IMR-90 (cell line): ENCODE data around the gene COPB1. TPM values are rescaled to one million over a fixed set of nuclear protein-coding genes. Genes with fewer than 3 reads are reported as not detected.

Experiments used
- ATAC-seq: fragments of 200-7000 bp; cut with Tn5 transposase; 2 replicates; pipeline ENCODE4 v1.9.1; 2020; ENCODE audit warnings: low read depth, mild to moderate bottlenecking, moderate library complexity
- BruUV-seq: library from RNA; stranded (reverse); fragments of 400-500 nt; replicated peaks from 2 replicates; lab custom pipeline; 2021; lab: Mats Ljungman, UMichigan
- CTCF ChIA-PET: fragments of 300-600 bp; formaldehyde crosslinking; extraction: SDS; loops from one replicate; lab custom pipeline; 2021; ENCODE audit warnings: antibody characterized with exemption; lab: Yijun Ruan, JAX
- POLR2A ChIA-PET: fragments of 300-600 bp; sonication (Branson Sonifier 250); formaldehyde crosslinking; loops from one replicate; lab custom pipeline; 2022; ENCODE audit warnings: antibody characterized with exemption; ENCODE audit not compliant: unreplicated experiment; lab: Charles Lee
- DNase-seq: peaks from one replicate; pipeline ENCODE4 v3.0.0; 2013
- H2AFZ ChIP-seq: replicated peaks from 2 replicates; pipeline ENCODE3; 2013; ENCODE audit warnings: low read length, mild to moderate bottlenecking; ENCODE audit not compliant: poor library complexity
- H2AK5ac ChIP-seq: 2 replicates; pipeline ENCODE4 v1.6.1; 2013; ENCODE audit warnings: low read depth, low read length, inconsistent platforms
- H2AK9ac ChIP-seq: replicated peaks from 2 replicates; pipeline ENCODE3; 2013; ENCODE audit warnings: mild to moderate bottlenecking, low read depth, low read length, moderate library complexity; ENCODE audit not compliant: poor library complexity
- H2BK120ac ChIP-seq: 2 replicates; pipeline ENCODE4 v1.6.1; 2013; ENCODE audit warnings: low read depth, low read length, inconsistent platforms
- H2BK15ac ChIP-seq: 3 replicates; pipeline ENCODE4 v1.6.1; 2013; ENCODE audit warnings: low read depth, low read length, inconsistent platforms
- H2BK20ac ChIP-seq: 2 replicates; pipeline ENCODE4 v1.6.1; 2013; ENCODE audit warnings: low read depth, mild to moderate bottlenecking, inconsistent platforms, low read length, moderate library complexity
- H2BK5ac ChIP-seq: 2 replicates; pipeline ENCODE4 v1.6.1; 2013; ENCODE audit warnings: mild to moderate bottlenecking, low read depth, low read length, inconsistent platforms; ENCODE audit not compliant: poor library complexity, severe bottlenecking
- H3K14ac ChIP-seq: replicated peaks from 2 replicates; pipeline ENCODE4 v1.6.1; 2013; ENCODE audit warnings: low read depth, low read length, inconsistent platforms
- H3K18ac ChIP-seq: 2 replicates; pipeline ENCODE4 v1.6.1; 2013; ENCODE audit warnings: low read depth, low read length, control low read depth
- H3K23ac ChIP-seq: 2 replicates; pipeline ENCODE4 v1.6.1; 2013; ENCODE audit warnings: low read depth, low read length, inconsistent platforms
- H3K27ac ChIP-seq: 2 replicates; pipeline ENCODE4 v1.5.1; 2013; ENCODE audit warnings: mild to moderate bottlenecking, control low read depth, low read length; ENCODE audit not compliant: insufficient read depth
- H3K27me3 ChIP-seq: 2 replicates; pipeline ENCODE4 v1.6.1; 2013; ENCODE audit warnings: low read length; ENCODE audit not compliant: control insufficient read depth, insufficient read depth
- H3K36me3 ChIP-seq: 2 replicates; pipeline ENCODE4 v1.6.1; 2013; ENCODE audit warnings: low read length, mixed read lengths; ENCODE audit not compliant: control insufficient read depth, insufficient read depth
- H3K4ac ChIP-seq: 2 replicates; pipeline ENCODE4 v1.6.1; 2013; ENCODE audit warnings: low read depth, low read length, inconsistent platforms
- H3K4me1 ChIP-seq: 2 replicates; pipeline ENCODE4 v1.6.1; 2013; ENCODE audit warnings: low read length, mixed read lengths; ENCODE audit not compliant: control insufficient read depth, insufficient read depth
- H3K4me2 ChIP-seq: 2 replicates; pipeline ENCODE4 v1.6.1; 2013; ENCODE audit warnings: low read depth, mild to moderate bottlenecking, control low read depth, low read length, moderate library complexity
- H3K4me3 ChIP-seq: 2 replicates; pipeline ENCODE4 v1.5.1; 2013; ENCODE audit warnings: low read depth, mild to moderate bottlenecking, control low read depth, low read length, moderate library complexity; ENCODE audit not compliant: insufficient read depth
- H3K56ac ChIP-seq: 2 replicates; pipeline ENCODE4 v1.6.1; 2013; ENCODE audit warnings: low read length, inconsistent platforms; ENCODE audit not compliant: insufficient read depth; ENCODE audit errors: extremely low read depth
- H3K79me1 ChIP-seq, 2 experiments: 2 replicates each; pipeline ENCODE4 v1.6.1; 2013; ENCODE audit warnings: low read length in 2 of 2, inconsistent platforms in 1 of 2, low read depth in 1 of 2
- H3K9ac ChIP-seq: 2 replicates; pipeline ENCODE4 v1.6.1; 2013; ENCODE audit warnings: low read depth, low read length, control low read depth
- H3K9me1 ChIP-seq: 2 replicates; pipeline ENCODE4 v1.6.1; 2013; ENCODE audit warnings: low read length, inconsistent platforms; ENCODE audit not compliant: insufficient read depth
- H3K9me3 ChIP-seq: 2 replicates; pipeline ENCODE4 v1.6.1; 2013; ENCODE audit warnings: low read length; ENCODE audit not compliant: control insufficient read depth, insufficient read depth
- H4K20me1 ChIP-seq: 2 replicates; pipeline ENCODE4 v1.6.1; 2013; ENCODE audit warnings: low read length, inconsistent platforms; ENCODE audit not compliant: insufficient read depth
- H4K5ac ChIP-seq: 2 replicates; pipeline ENCODE4 v1.6.1; 2013; ENCODE audit warnings: mild to moderate bottlenecking, low read depth, low read length, control low read depth
- H4K8ac ChIP-seq, 2 experiments: 2 replicates each; pipeline ENCODE4 v1.6.1; 2013; ENCODE audit warnings: low read depth in 2 of 2, low read length in 2 of 2, control low read depth in 1 of 2, inconsistent platforms in 1 of 2
- H4K91ac ChIP-seq: 2 replicates; pipeline ENCODE4 v1.6.1; 2013; ENCODE audit warnings: low read depth, low read length, inconsistent platforms; ENCODE audit not compliant: insufficient read depth
- BHLHE40 ChIP-seq: fragments of 150-350 bp; IDR thresholded peaks from 2 replicates; pipeline ENCODE4 v1.6.1; 2016; ENCODE audit warnings: mild to moderate bottlenecking, low read depth, low read length
- CEBPB ChIP-seq: IDR thresholded peaks from 2 replicates; pipeline ENCODE4 v1.6.1; 2012; ENCODE audit warnings: low read depth, low read length, improper control_type of control experiment
- CHD1 ChIP-seq: IDR thresholded peaks from 2 replicates; pipeline ENCODE4 v1.6.1; 2012; ENCODE audit warnings: low read depth, low read length, improper control_type of control experiment
- MAFK ChIP-seq: IDR thresholded peaks from 2 replicates; pipeline ENCODE4 v1.6.1; 2012; ENCODE audit warnings: low read depth, low read length, improper control_type of control experiment
- MAZ ChIP-seq: IDR thresholded peaks from 2 replicates; pipeline ENCODE4 v1.6.1; 2012; ENCODE audit warnings: low read depth, mild to moderate bottlenecking, low read length, improper control_type of control experiment, moderate library complexity, borderline replicate concordance
- MXI1 ChIP-seq: IDR thresholded peaks from 2 replicates; pipeline ENCODE4 v1.6.1; 2012; ENCODE audit warnings: low read depth, mild to moderate bottlenecking, low read length, moderate library complexity, borderline replicate concordance
- POLR2A ChIP-seq: IDR thresholded peaks from 2 replicates; pipeline ENCODE4 v1.6.1; 2012; ENCODE audit warnings: mild to moderate bottlenecking, low read depth, low read length
- RAD21 ChIP-seq: IDR thresholded peaks from 2 replicates; pipeline ENCODE4 v1.6.1; 2012; ENCODE audit warnings: low read length, improper control_type of control experiment
- RCOR1 ChIP-seq: IDR thresholded peaks from 2 replicates; pipeline ENCODE4 v1.6.1; 2012; ENCODE audit warnings: mild to moderate bottlenecking, low read length, improper control_type of control experiment; ENCODE audit not compliant: insufficient replicate concordance
- RFX5 ChIP-seq: IDR thresholded peaks from 2 replicates; pipeline ENCODE4 v1.8.0; 2012; ENCODE audit warnings: low read depth, mild to moderate bottlenecking, low read length, moderate library complexity
- SMC3 ChIP-seq: fragments of 150-350 bp; IDR thresholded peaks from 2 replicates; pipeline ENCODE4 v1.6.1; 2016; ENCODE audit warnings: low read depth, mild to moderate bottlenecking, antibody characterized with exemption, low read length, moderate library complexity
- WGBS, 2 experiments: methylation state at CpG; one replicate each; pipeline versions ENCODE4 v1.1.5 to v1.1.7; 2013; ENCODE audit warnings: missing lambda C conversion rate in 2 of 2; ENCODE audit not compliant: insufficient read length in 1 of 2; ENCODE audit errors: extremely low coverage in 2 of 2; 5-methylcytosine and 5-hydroxymethylcytosine counted together
- dilution Hi-C: fragments of 300-500 bp; cut with HindIII; formaldehyde crosslinking; loops from one replicate; pipeline ENCODE4 v1.14.3; 2018; ENCODE audit warnings: low sequenced_read_pairs; ENCODE audit not compliant: unreplicated experiment
- in situ Hi-C: fragments of 300-500 bp; cut with MboI; formaldehyde crosslinking; loops from 3 replicates; pipeline ENCODE4 v1.14.3; 2019; ENCODE audit warnings: low sequenced_read_pairs, inconsistent platforms, mixed read lengths
- intact Hi-C: fragments of 100-400 bp; cut with micrococcal nuclease; formaldehyde crosslinking; loops from 2 replicates; pipeline ENCODE4 v1.10.0; 2022
- polyA plus RNA-seq, 3 experiments: library from polyadenylated mRNA; depleted of rRNA; stranded (reverse); fragments of >200 nt; gene quantifications; 2 replicates each; pipeline ENCODE4 v1.2.3, GENCODE V29; 2012; ENCODE audit warnings: low replicate concordance in 1 of 3
- total RNA-seq: library from RNA; depleted of rRNA; stranded (reverse); fragments of >200 nt; gene quantifications from 2 replicates; pipeline ENCODE4 v1.2.3, GENCODE V29; 2012
- TF ChIP-seq, protein P1 (sequence below): conservative IDR thresholded peaks from 2 replicates; pipeline ENCODE4 v1.5.1; 2012; ENCODE audit warnings: mild to moderate bottlenecking, low read depth, low read length, improper control_type of control experiment
- TF ChIP-seq, protein P2 (sequence below): fragments of 150-350 bp; IDR thresholded peaks from 2 replicates; pipeline ENCODE4 v1.6.1; 2016; ENCODE audit warnings: low read depth, mild to moderate bottlenecking, low read length, moderate library complexity, borderline replicate concordance

The COPB1 gene
- total and polyA plus RNA-seq, 2 of the 4 experiments (the other 2 are of a cell fraction), result 136 to 341 TPM

DNA sequence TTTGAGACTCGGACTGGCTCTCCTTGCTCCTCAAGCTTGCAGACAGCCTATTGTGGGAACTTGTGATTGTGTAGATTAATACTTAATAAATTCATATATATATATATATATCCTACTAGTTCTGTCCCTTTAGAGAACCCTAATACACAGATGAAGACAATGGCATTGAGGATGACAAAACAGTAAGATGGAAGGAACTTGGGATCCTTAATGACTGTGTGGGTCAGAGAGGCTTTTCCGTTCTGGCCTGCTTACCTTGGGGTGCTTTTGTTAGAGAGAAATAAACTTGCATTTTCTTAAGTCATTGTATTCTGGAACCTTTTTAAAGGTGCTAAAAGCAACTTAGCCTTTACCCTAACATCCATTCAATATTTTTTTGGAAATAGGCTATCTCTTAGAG lies 91.0 kb downstream of the COPB1 start:
- no peak overlapping the region for H2BK15ac ChIP-seq
- POLR2A ChIA-PET, result no interaction called here
- no peak overlapping the region for H3K4me2 ChIP-seq
- no peak overlapping the region for H2BK5ac ChIP-seq
- H2BK20ac ChIP-seq, result no peak overlapping the region
- 0 out of 2 replicates have a peak, but pooled peaks cover 2% of the 10 kb centered on the region for H3K9me3 ChIP-seq
- DNase-seq (no peak), ATAC-seq (no peak)
- no peaks in the 10 kb centered on the region for H3K79me1 ChIP-seq
- H3K9ac ChIP-seq, result no peak overlapping the region
- no peak overlapping the region for H3K56ac ChIP-seq
- H3K4me3 ChIP-seq, result no peak overlapping the region
- TF ChIP-seq POLR2A (no peak), CEBPB (no peak), SMC3 (no peak), BHLHE40 (no peak), RFX5 (no peak), MAFK (no peak), RCOR1 (no peak), MXI1 (no peak), RAD21 (no peak), CHD1 (no peak), MAZ (no peak)
- TF ChIP-seq, protein P1, sequence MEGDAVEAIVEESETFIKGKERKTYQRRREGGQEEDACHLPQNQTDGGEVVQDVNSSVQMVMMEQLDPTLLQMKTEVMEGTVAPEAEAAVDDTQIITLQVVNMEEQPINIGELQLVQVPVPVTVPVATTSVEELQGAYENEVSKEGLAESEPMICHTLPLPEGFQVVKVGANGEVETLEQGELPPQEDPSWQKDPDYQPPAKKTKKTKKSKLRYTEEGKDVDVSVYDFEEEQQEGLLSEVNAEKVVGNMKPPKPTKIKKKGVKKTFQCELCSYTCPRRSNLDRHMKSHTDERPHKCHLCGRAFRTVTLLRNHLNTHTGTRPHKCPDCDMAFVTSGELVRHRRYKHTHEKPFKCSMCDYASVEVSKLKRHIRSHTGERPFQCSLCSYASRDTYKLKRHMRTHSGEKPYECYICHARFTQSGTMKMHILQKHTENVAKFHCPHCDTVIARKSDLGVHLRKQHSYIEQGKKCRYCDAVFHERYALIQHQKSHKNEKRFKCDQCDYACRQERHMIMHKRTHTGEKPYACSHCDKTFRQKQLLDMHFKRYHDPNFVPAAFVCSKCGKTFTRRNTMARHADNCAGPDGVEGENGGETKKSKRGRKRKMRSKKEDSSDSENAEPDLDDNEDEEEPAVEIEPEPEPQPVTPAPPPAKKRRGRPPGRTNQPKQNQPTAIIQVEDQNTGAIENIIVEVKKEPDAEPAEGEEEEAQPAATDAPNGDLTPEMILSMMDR, result no peak
- TF ChIP-seq, protein P2, sequence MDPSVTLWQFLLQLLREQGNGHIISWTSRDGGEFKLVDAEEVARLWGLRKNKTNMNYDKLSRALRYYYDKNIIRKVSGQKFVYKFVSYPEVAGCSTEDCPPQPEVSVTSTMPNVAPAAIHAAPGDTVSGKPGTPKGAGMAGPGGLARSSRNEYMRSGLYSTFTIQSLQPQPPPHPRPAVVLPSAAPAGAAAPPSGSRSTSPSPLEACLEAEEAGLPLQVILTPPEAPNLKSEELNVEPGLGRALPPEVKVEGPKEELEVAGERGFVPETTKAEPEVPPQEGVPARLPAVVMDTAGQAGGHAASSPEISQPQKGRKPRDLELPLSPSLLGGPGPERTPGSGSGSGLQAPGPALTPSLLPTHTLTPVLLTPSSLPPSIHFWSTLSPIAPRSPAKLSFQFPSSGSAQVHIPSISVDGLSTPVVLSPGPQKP, result no peak
- no peak overlapping the region for H2AK5ac ChIP-seq
- no CpG with 5 or more reads among the region's 2 CpGs for WGBS, 2 experiments
- peak overlapping the region; percentile 4; the same call in 1 of the 2 replicates for H2BK120ac ChIP-seq
- H4K8ac ChIP-seq, result no peak overlapping the region
- H4K20me1 ChIP-seq, result no peaks in the 10 kb centered on the region
- H4K5ac ChIP-seq, result no peak overlapping the region
- no peak overlapping the region for H4K91ac ChIP-seq
- BruUV-seq, result no TSS peak
- no peak overlapping the region for H3K27ac ChIP-seq
- dilution Hi-C loops, result no loop called here
- H3K27me3 ChIP-seq, result no peaks in the 10 kb centered on the region
- no peak overlapping the region for H3K4ac ChIP-seq
- no peak overlapping the region for H3K14ac ChIP-seq
- peaks cover 21% of the 10 kb centered on the region for H3K9me1 ChIP-seq
- no peak overlapping the region for H2AFZ ChIP-seq
- no peak overlapping the region for H3K18ac ChIP-seq
- H2AK9ac ChIP-seq, result no peak overlapping the region
- H3K36me3 ChIP-seq, result no peaks in the 10 kb centered on the region
- no peak overlapping the region for H3K23ac ChIP-seq
- peaks cover 14% of the 10 kb centered on the region for H3K4me1 ChIP-seq
- in situ Hi-C loops, result no loop called here
- intact Hi-C loops, result no loop called here
- CTCF ChIA-PET, result no interaction called here
